Measurements from ENCODE around the gene HOOK2.

Gene HOOK2

GRCh38 chr19:12783291-12783848, 8.0 kb upstream of the HOOK2 start:
- no peaks in the 10 kb centered on the region for H3K27me3 ChIP-seq (ENCODE audit: insufficient read depth, low read depth)
- H4K20me1 ChIP-seq (ENCODE audit: insufficient read depth), result no peaks in the 10 kb centered on the region
- no peak overlapping the region for H3K9ac ChIP-seq
- TF ChIP-seq CTCF (conservative IDR thresholded peaks at IDR 0.05; ENCODE audit: low read depth, low read length), result no peak
- H3K4me1 ChIP-seq (ENCODE audit: low read depth, poor library complexity, severe bottlenecking), result peaks cover 55% of the 10 kb centered on the region
- H3K4me2 ChIP-seq, result no peak overlapping the region
- H3K27ac ChIP-seq, result no peak overlapping the region
- no peak overlapping the region for H2AFZ ChIP-seq (ENCODE audit: low read depth)
- no peaks in the 10 kb centered on the region for H3K79me2 ChIP-seq (ENCODE audit: insufficient read depth, low read depth)
- H3K4me3 ChIP-seq (IDR thresholded peaks at IDR 0.05; ENCODE audit: insufficient read depth, low read depth, low read length), result no peak overlapping the region
- no peaks in the 10 kb centered on the region for H3K36me3 ChIP-seq (ENCODE audit: insufficient read depth)

- Histone ChIP-seq H3K79me2 (ENCODE audit: insufficient read depth, low read depth) (no peaks in the 10 kb centered on the region), H3K27ac (peak overlapping the region; percentile 39; the same call in 1 of the 2 replicates), H3K9ac (no peak overlapping the region), H3K36me3 (ENCODE audit: insufficient read depth) (no peaks in the 10 kb centered on the region), H4K20me1 (ENCODE audit: insufficient read depth) (no peaks in the 10 kb centered on the region), H2AFZ (ENCODE audit: low read depth) (peak overlapping the region; percentile 96), H3K27me3 (ENCODE audit: insufficient read depth, low read depth) (no peaks in the 10 kb centered on the region), H3K4me3 (IDR thresholded peaks at IDR 0.05; ENCODE audit: insufficient read depth, low read depth, low read length) (no peak overlapping the region), H3K4me2 (peak overlapping the region; percentile 96), H3K4me1 (ENCODE audit: low read depth, poor library complexity, severe bottlenecking) (peaks cover 49% of the 10 kb centered on the region)
- no peak for TF ChIP-seq CTCF (conservative IDR thresholded peaks at IDR 0.05; ENCODE audit: low read depth, low read length)
Measured at GRCh38 chr19:12782424-12783290, 7.3 kb upstream of the HOOK2 start.

GRCh38 chr19:12782174-12782423, 6.7 kb upstream of the HOOK2 start:
- H3K27me3 ChIP-seq (ENCODE audit: insufficient read depth, low read depth), result no peaks in the 10 kb centered on the region
- H3K4me1 ChIP-seq (ENCODE audit: low read depth, poor library complexity, severe bottlenecking), result peaks cover 46% of the 10 kb centered on the region
- no peak overlapping the region for H3K4me3 ChIP-seq (IDR thresholded peaks at IDR 0.05; ENCODE audit: insufficient read depth, low read depth, low read length)
- peak overlapping the region; percentile 39; the same call in 1 of the 2 replicates for H3K27ac ChIP-seq
- peak overlapping the region; percentile 96 for H2AFZ ChIP-seq (ENCODE audit: low read depth)
- H3K4me2 ChIP-seq, result peak overlapping the region; percentile 96
- H4K20me1 ChIP-seq (ENCODE audit: insufficient read depth), result no peaks in the 10 kb centered on the region
- no peaks in the 10 kb centered on the region for H3K79me2 ChIP-seq (ENCODE audit: insufficient read depth, low read depth)
- TF ChIP-seq CTCF (conservative IDR thresholded peaks at IDR 0.05; ENCODE audit: low read depth, low read length), result no peak
- no peaks in the 10 kb centered on the region for H3K36me3 ChIP-seq (ENCODE audit: insufficient read depth)
- no peak overlapping the region for H3K9ac ChIP-seq

GRCh38 chr19:12779162-12779993, 4.0 kb upstream of the HOOK2 start:
- Histone ChIP-seq H3K27ac (no peak overlapping the region), H2AFZ (ENCODE audit: low read depth) (no peak overlapping the region), H4K20me1 (ENCODE audit: insufficient read depth) (no peaks in the 10 kb centered on the region), H3K27me3 (ENCODE audit: insufficient read depth, low read depth) (no peaks in the 10 kb centered on the region), H3K4me3 (IDR thresholded peaks at IDR 0.05; ENCODE audit: insufficient read depth, low read depth, low read length) (no peak overlapping the region), H3K9ac (no peak overlapping the region), H3K4me1 (ENCODE audit: low read depth, poor library complexity, severe bottlenecking) (peaks cover 24% of the 10 kb centered on the region), H3K4me2 (no peak overlapping the region), H3K36me3 (ENCODE audit: insufficient read depth) (no peaks in the 10 kb centered on the region), H3K79me2 (ENCODE audit: insufficient read depth, low read depth) (no peaks in the 10 kb centered on the region)
- no peak for TF ChIP-seq CTCF (conservative IDR thresholded peaks at IDR 0.05; ENCODE audit: low read depth, low read length)
